Measurements from ENCODE around the gene NPHS2.

Gene NPHS2

GRCh38 chr1:179583771-179584320 is 8.1 kb upstream of the NPHS2 start:
- H3K9ac ChIP-seq (ENCODE audit: low read depth, low read length, poor library complexity, severe bottlenecking): no peak overlapping the region
- no peaks in the 10 kb centered on the region for H3K4me1 ChIP-seq (ENCODE audit: insufficient read depth, low read length, poor library complexity, severe bottlenecking)
- no peak overlapping the region for H3K4me3 ChIP-seq (ENCODE audit: low read length, poor library complexity, severe bottlenecking)
- H3K36me3 ChIP-seq (ENCODE audit: insufficient read depth, low read length): no peaks in the 10 kb centered on the region
- H4K20me1 ChIP-seq (ENCODE audit: insufficient read depth, low read length, poor library complexity, severe bottlenecking): no peaks in the 10 kb centered on the region
- H2AFZ ChIP-seq (ENCODE audit: low read length): no peak overlapping the region
- no peak for TF ChIP-seq CTCF (conservative IDR thresholded peaks at IDR 0.05; ENCODE audit: low read length)
- TF ChIP-seq EZH2phosphoT487 (IDR thresholded peaks at IDR 0.05; ENCODE audit: borderline replicate concordance): no peak
- H3K79me2 ChIP-seq (ENCODE audit: insufficient read depth, low read length): no peaks in the 10 kb centered on the region
- no peaks in the 10 kb centered on the region for H3F3A ChIP-seq (ENCODE audit: low read depth)
- H3K27me3 ChIP-seq (ENCODE audit: insufficient read depth, low read length, poor library complexity, severe bottlenecking): no peaks in the 10 kb centered on the region
- no peak overlapping the region for H3K4me2 ChIP-seq (ENCODE audit: low read depth, low read length, poor library complexity, severe bottlenecking)
- H3K9me3 ChIP-seq (ENCODE audit: insufficient read depth, low read depth, low read length): no peaks in the 10 kb centered on the region
- no peaks in the 10 kb centered on the region for H3K9me2 ChIP-seq (replicated peaks; ENCODE audit: low read depth, low read length)

- Histone ChIP-seq H2AFZ (ENCODE audit: low read length) (no peak overlapping the region), H3K79me2 (ENCODE audit: insufficient read depth, low read length) (no peaks in the 10 kb centered on the region), H4K20me1 (ENCODE audit: insufficient read depth, low read length, poor library complexity, severe bottlenecking) (no peaks in the 10 kb centered on the region), H3K27me3 (ENCODE audit: insufficient read depth, low read length, poor library complexity, severe bottlenecking) (no peaks in the 10 kb centered on the region), H3K9me2 (replicated peaks; ENCODE audit: low read depth, low read length) (no peaks in the 10 kb centered on the region; the same call in 1 of the 2 replicates), H3K9me3 (ENCODE audit: insufficient read depth, low read depth, low read length) (no peaks in the 10 kb centered on the region), H3K9ac (ENCODE audit: low read depth, low read length, poor library complexity, severe bottlenecking) (no peak overlapping the region), H3F3A (ENCODE audit: low read depth) (no peaks in the 10 kb centered on the region), H3K4me3 (ENCODE audit: low read length, poor library complexity, severe bottlenecking) (no peak overlapping the region), H3K4me2 (ENCODE audit: low read depth, low read length, poor library complexity, severe bottlenecking) (no peak overlapping the region), H3K36me3 (ENCODE audit: insufficient read depth, low read length) (no peaks in the 10 kb centered on the region), H3K4me1 (ENCODE audit: insufficient read depth, low read length, poor library complexity, severe bottlenecking) (no peaks in the 10 kb centered on the region)
- TF ChIP-seq CTCF (conservative IDR thresholded peaks at IDR 0.05; ENCODE audit: low read length) (no peak), EZH2phosphoT487 (IDR thresholded peaks at IDR 0.05; ENCODE audit: borderline replicate concordance) (no peak)
These were observed 761 bp upstream of the NPHS2 start for GRCh38 chr1:179576509-179576908.

GRCh38 chr1:179558078-179558477 is 17.7 kb downstream of the NPHS2 start:
- Histone ChIP-seq H3F3A (ENCODE audit: low read depth) (no peaks in the 10 kb centered on the region), H4K20me1 (ENCODE audit: insufficient read depth, low read length, poor library complexity, severe bottlenecking) (no peaks in the 10 kb centered on the region), H3K27me3 (ENCODE audit: insufficient read depth, low read length, poor library complexity, severe bottlenecking) (no peaks in the 10 kb centered on the region), H3K9me2 (replicated peaks; ENCODE audit: low read depth, low read length) (no peaks in the 10 kb centered on the region), H3K9ac (ENCODE audit: low read depth, low read length, poor library complexity, severe bottlenecking) (no peak overlapping the region), H2AFZ (ENCODE audit: low read length) (no peak overlapping the region), H3K4me2 (ENCODE audit: low read depth, low read length, poor library complexity, severe bottlenecking) (no peak overlapping the region), H3K36me3 (ENCODE audit: insufficient read depth, low read length) (no peaks in the 10 kb centered on the region), H3K9me3 (ENCODE audit: insufficient read depth, low read depth, low read length) (no peaks in the 10 kb centered on the region), H3K4me1 (ENCODE audit: insufficient read depth, low read length, poor library complexity, severe bottlenecking) (no peaks in the 10 kb centered on the region), H3K4me3 (ENCODE audit: low read length, poor library complexity, severe bottlenecking) (no peak overlapping the region), H3K79me2 (ENCODE audit: insufficient read depth, low read length) (no peaks in the 10 kb centered on the region)
- TF ChIP-seq CTCF (conservative IDR thresholded peaks at IDR 0.05; ENCODE audit: low read length): no peak

Data from Loucy (cell line).